Eye (tissue), 1 donor: ENCODE data around the gene GORASP2.

ENCODE experiments used
- DNase-seq: peaks from one replicate; pipeline ENCODE4 v3.0.0-alpha.2; 2015

GORASP2 gene

GRCh38 chr2:171008550-171009205 lies 79.6 kb downstream of the GORASP2 start:
- DNase-seq = no peak

- no peak for DNase-seq
These were observed 80.3 kb downstream of the GORASP2 start for GRCh38 chr2:171009386-171009785.

- DNase-seq = no peak
These were observed 84.8 kb downstream of the GORASP2 start for GRCh38 chr2:171013851-171014250.

GRCh38 chr2:171016125-171016524 lies 87.1 kb downstream of the GORASP2 start:
- DNase-seq = no peak
